ENCODE measurements around the gene TCERG1L.

DNA sequence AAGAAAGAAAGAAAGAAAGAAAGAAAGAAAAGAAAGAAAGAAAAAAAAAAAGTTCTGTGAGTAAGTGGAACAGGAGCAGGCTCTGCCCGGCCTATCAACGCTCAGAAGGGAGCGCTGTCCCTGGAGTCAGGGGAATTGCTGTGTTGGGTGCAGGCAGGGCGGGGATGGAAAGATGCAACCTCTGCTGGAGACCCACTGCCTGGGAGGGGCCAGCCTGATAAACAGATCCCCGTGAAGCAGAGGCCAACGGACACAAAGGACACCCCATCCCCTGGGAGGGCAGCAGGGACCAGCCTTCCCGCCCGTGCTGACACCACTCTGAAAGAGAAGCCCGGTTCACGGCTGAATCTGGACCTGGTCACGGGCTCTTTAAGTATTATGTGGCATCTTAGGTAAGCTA is 54.5 kb downstream of the TCERG1L start:
- TF ChIP-seq, protein P1, sequence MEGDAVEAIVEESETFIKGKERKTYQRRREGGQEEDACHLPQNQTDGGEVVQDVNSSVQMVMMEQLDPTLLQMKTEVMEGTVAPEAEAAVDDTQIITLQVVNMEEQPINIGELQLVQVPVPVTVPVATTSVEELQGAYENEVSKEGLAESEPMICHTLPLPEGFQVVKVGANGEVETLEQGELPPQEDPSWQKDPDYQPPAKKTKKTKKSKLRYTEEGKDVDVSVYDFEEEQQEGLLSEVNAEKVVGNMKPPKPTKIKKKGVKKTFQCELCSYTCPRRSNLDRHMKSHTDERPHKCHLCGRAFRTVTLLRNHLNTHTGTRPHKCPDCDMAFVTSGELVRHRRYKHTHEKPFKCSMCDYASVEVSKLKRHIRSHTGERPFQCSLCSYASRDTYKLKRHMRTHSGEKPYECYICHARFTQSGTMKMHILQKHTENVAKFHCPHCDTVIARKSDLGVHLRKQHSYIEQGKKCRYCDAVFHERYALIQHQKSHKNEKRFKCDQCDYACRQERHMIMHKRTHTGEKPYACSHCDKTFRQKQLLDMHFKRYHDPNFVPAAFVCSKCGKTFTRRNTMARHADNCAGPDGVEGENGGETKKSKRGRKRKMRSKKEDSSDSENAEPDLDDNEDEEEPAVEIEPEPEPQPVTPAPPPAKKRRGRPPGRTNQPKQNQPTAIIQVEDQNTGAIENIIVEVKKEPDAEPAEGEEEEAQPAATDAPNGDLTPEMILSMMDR (IDR thresholded peaks at IDR 0.05; ENCODE audit: insufficient read depth, low read length): no peak
- TF ChIP-seq POLR2AphosphoS5 (IDR thresholded peaks at IDR 0.05; ENCODE audit: low read depth): no peak
